Trophoblast cell (in vitro differentiated cells and primary cell): ENCODE data around the gene HMGB3.
A peak's percentile ranks its signal among the peaks of the same experiment; 100 is the strongest.
"Not testable (repeated sequence)": the region's sequence is repeated elsewhere in the genome, so short reads cannot be mapped to it uniquely, and the experiment has no call there.

Source experiments
- DNase-seq, 2 donors: peaks; one replicate each; pipeline ENCODE4 v3.0.0-alpha.2; 2016
- H2AFZ ChIP-seq: 2 replicates; pipeline ENCODE4 v1.6.1; 2013; ENCODE audit warnings: low read length, moderate library complexity, mild to moderate bottlenecking; ENCODE audit not compliant: insufficient read depth, poor library complexity
- H2AK5ac ChIP-seq: 2 replicates; pipeline ENCODE4 v1.6.1; 2013; ENCODE audit warnings: mild to moderate bottlenecking, low read length
- H2BK120ac ChIP-seq: 2 replicates; pipeline ENCODE4 v1.6.1; 2013; ENCODE audit warnings: low read length, mild to moderate bottlenecking, moderate library complexity; ENCODE audit not compliant: insufficient read depth, poor library complexity
- H2BK12ac ChIP-seq: 2 replicates; pipeline ENCODE4 v1.6.1; 2013; ENCODE audit warnings: mild to moderate bottlenecking, low read length, moderate library complexity
- H2BK5ac ChIP-seq: 2 replicates; pipeline ENCODE4 v1.6.1; 2013; ENCODE audit warnings: low read length, low read depth, moderate library complexity, mild to moderate bottlenecking; ENCODE audit not compliant: poor library complexity
- H3K14ac ChIP-seq: 2 replicates; pipeline ENCODE4 v1.6.1; 2013; ENCODE audit warnings: mild to moderate bottlenecking, low read length
- H3K18ac ChIP-seq: 2 replicates; pipeline ENCODE4 v1.6.1; 2013; ENCODE audit warnings: mild to moderate bottlenecking, low read length
- H3K23ac ChIP-seq: 2 replicates; pipeline ENCODE4 v1.6.1; 2013; ENCODE audit warnings: low read length
- H3K27ac ChIP-seq: 2 replicates; pipeline ENCODE4 v1.5.1; 2013; ENCODE audit warnings: low read depth, mild to moderate bottlenecking, inconsistent platforms, low read length, moderate library complexity
- H3K27me3 ChIP-seq: 2 replicates; pipeline ENCODE4 v1.6.1; 2013; ENCODE audit warnings: inconsistent platforms, mild to moderate bottlenecking, low read length, moderate library complexity; ENCODE audit not compliant: insufficient read depth
- H3K36me3 ChIP-seq, 2 experiments: 1 replicate in 1 of 2; 2 replicates in 1 of 2; pipeline ENCODE4 v1.6.1; 2013; ENCODE audit warnings: low read length in 2 of 2, mild to moderate bottlenecking in 2 of 2, moderate library complexity in 1 of 2; ENCODE audit not compliant: insufficient read depth in 2 of 2, control insufficient read depth in 1 of 2
- H3K4ac ChIP-seq: 2 replicates; pipeline ENCODE4 v1.6.1; 2013; ENCODE audit warnings: low read depth, mild to moderate bottlenecking, low read length, moderate library complexity
- H3K4me1 ChIP-seq, 2 experiments: 1 replicate in 1 of 2; 2 replicates in 1 of 2; pipeline ENCODE4 v1.6.1; 2013; ENCODE audit warnings: low read length in 2 of 2, mild to moderate bottlenecking in 2 of 2, moderate library complexity in 1 of 2; ENCODE audit not compliant: insufficient read depth in 2 of 2, control insufficient read depth in 1 of 2
- H3K4me2 ChIP-seq: 2 replicates; pipeline ENCODE4 v1.6.1; 2013; ENCODE audit warnings: inconsistent platforms, mild to moderate bottlenecking, low read length, moderate library complexity
- H3K4me3 ChIP-seq: 2 replicates; pipeline ENCODE4 v1.5.1; 2013; ENCODE audit warnings: mild to moderate bottlenecking, low read depth, low read length, inconsistent platforms
- H3K79me1 ChIP-seq: one replicate; pipeline ENCODE4 v1.6.1; 2013; ENCODE audit warnings: low read length
- H3K79me2 ChIP-seq: 2 replicates; pipeline ENCODE4 v1.6.1; 2013; ENCODE audit warnings: low read length, mild to moderate bottlenecking; ENCODE audit not compliant: control insufficient read depth, insufficient read depth, poor library complexity
- H3K9ac ChIP-seq: 2 replicates; pipeline ENCODE4 v1.6.1; 2013; ENCODE audit warnings: mild to moderate bottlenecking, low read length
- H3K9me3 ChIP-seq: 2 replicates; pipeline ENCODE4 v1.6.1; 2013; ENCODE audit warnings: low read depth, mild to moderate bottlenecking, control low read depth, inconsistent platforms, low read length; ENCODE audit not compliant: insufficient read depth
- H4K12ac ChIP-seq: 2 replicates; pipeline ENCODE4 v1.6.1; 2013; ENCODE audit warnings: low read depth, mild to moderate bottlenecking, low read length, moderate library complexity
- H4K8ac ChIP-seq: 2 replicates; pipeline ENCODE4 v1.6.1; 2013; ENCODE audit warnings: low read depth, mild to moderate bottlenecking, low read length, moderate library complexity
- H4K91ac ChIP-seq: one replicate; pipeline ENCODE4 v1.6.1; 2013; ENCODE audit warnings: low read depth, mild to moderate bottlenecking, low read length, moderate library complexity
- WGBS: extraction: QIAGEN DNeasy Blood & Tissue Kit; methylation state at CpG from one replicate; pipeline ENCODE4 v1.1.7; 2013; ENCODE audit warnings: missing lambda C conversion rate; ENCODE audit not compliant: insufficient read length, insufficient coverage; ENCODE audit errors: extremely low coverage; 5-methylcytosine and 5-hydroxymethylcytosine counted together

Gene HMGB3

DNA sequence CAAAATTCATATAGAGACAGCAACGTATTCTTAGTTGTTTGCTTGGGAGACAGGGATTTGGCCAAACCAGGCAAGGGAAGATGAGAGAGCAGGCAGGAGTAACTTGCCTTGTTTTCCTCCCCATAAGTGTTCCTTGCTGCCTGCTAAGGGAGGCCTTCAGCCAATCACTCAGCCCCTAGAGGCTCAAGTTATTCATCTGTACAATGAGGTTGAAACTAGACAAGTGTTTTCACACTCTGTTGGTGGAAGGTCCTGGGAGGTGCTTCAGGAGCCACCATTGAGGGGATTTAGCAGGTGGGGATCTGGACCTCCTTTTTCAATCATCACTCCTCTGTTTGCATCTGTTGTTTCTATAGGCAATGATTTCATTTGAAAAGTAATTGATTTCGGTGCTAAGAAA lies 23.6 kb upstream of the HMGB3 start:
- H2BK12ac ChIP-seq = no peak overlapping the region
- no peak overlapping the region for H2AFZ ChIP-seq
- H3K4me1 ChIP-seq = no peaks in the 10 kb centered on the region
- H3K14ac ChIP-seq = no peak overlapping the region
- H2BK120ac ChIP-seq = no peak overlapping the region
- no peak overlapping the region for H3K4me2 ChIP-seq
- no peak for DNase-seq
- no peaks in the 10 kb centered on the region for H3K27me3 ChIP-seq
- H2AK5ac ChIP-seq = no peak overlapping the region
- no peaks in the 10 kb centered on the region for H3K79me2 ChIP-seq
- no peak overlapping the region for H3K18ac ChIP-seq
- H2BK5ac ChIP-seq = no peak overlapping the region
- WGBS = no CpG with 5 or more reads among the region's 2 CpGs
- H4K8ac ChIP-seq = no peak overlapping the region
- no peaks in the 10 kb centered on the region for H3K79me1 ChIP-seq
- no peak overlapping the region for H3K4me3 ChIP-seq
- no peak overlapping the region for H4K12ac ChIP-seq
- H3K36me3 ChIP-seq = no peaks in the 10 kb centered on the region
- H3K27ac ChIP-seq = no peak overlapping the region
- H3K9ac ChIP-seq = no peak overlapping the region
- no peaks in the 10 kb centered on the region for H3K9me3 ChIP-seq
- H3K23ac ChIP-seq = no peak overlapping the region
- H4K91ac ChIP-seq = no peak overlapping the region
- H3K4ac ChIP-seq = no peak overlapping the region

DNA sequence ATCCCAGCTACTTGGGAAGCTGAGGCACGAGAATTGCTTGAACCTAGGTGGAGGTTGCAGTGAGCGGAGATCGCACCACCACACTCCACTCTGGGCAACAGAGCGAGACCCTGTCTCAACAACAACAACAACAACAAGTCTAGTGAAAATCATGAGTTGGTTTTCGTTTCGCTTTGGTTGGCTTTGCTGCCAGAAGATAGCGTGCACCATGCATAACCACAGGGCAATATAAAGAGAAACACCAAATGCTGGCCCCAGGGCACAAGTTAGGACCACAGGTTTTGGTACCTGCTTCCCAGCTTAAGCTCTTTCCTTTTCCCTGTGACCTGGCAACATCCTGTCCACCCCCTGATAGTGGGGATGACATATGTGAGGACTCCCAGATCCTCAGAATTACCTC lies 21.5 kb upstream of the HMGB3 start:
- Histone ChIP-seq H3K9me3 (no peaks in the 10 kb centered on the region), H3K27me3 (no peaks in the 10 kb centered on the region), H2BK120ac (no peak overlapping the region), H2AFZ (no peak overlapping the region), H3K18ac (no peak overlapping the region), H4K12ac (no peak overlapping the region), H2BK12ac (no peak overlapping the region), H3K4ac (no peak overlapping the region), H3K4me1 (peaks cover 0 to 3% of the 10 kb centered on the region in 2 experiments), H3K9ac (no peak overlapping the region), H2AK5ac (no peak overlapping the region), H3K27ac (no peak overlapping the region), H3K14ac (no peak overlapping the region), H4K91ac (no peak overlapping the region), H3K4me3 (no peak overlapping the region), H3K36me3 (no peaks in the 10 kb centered on the region), H3K23ac (no peak overlapping the region), H4K8ac (no peak overlapping the region), H2BK5ac (no peak overlapping the region), H3K79me2 (no peaks in the 10 kb centered on the region), H3K79me1 (no peaks in the 10 kb centered on the region), H3K4me2 (no peak overlapping the region)
- no CpG with 5 or more reads among the region's 7 CpGs for WGBS
- no peak for DNase-seq

DNA sequence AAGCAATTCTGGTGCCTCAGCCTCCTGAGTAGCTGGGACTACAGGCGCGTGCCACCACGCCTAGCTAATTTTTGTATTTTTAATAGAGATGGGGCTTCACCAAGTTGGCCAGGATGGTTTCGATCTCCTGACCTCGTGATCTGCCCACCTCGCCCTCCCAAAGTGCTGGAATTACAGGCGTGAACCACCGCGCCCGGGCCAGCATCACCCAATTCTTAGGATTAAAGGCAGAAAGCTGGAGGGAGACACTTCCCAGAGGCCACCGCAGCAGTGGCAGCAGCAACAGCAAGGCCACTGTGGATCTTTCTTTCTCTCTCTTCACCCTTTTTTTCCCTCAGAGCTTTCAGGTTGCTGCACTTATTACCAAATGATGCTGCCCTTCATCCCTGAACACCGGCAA lies 18.7 kb upstream of the HMGB3 start:
- not testable (repeated sequence) for DNase-seq, H3K27me3 ChIP-seq, H3K9ac ChIP-seq, H3K23ac ChIP-seq, H2AK5ac ChIP-seq, H3K4me2 ChIP-seq, H2BK120ac ChIP-seq, H3K4ac ChIP-seq, H3K9me3 ChIP-seq, H3K4me1 ChIP-seq, H2AFZ ChIP-seq, H3K27ac ChIP-seq, H3K4me3 ChIP-seq, H3K36me3 ChIP-seq, H3K79me1 ChIP-seq, H3K18ac ChIP-seq, H4K8ac ChIP-seq, H2BK5ac ChIP-seq, H3K14ac ChIP-seq, H4K12ac ChIP-seq, H3K79me2 ChIP-seq, H4K91ac ChIP-seq, H2BK12ac ChIP-seq
- WGBS = no CpG with 5 or more reads among the region's 12 CpGs

DNA sequence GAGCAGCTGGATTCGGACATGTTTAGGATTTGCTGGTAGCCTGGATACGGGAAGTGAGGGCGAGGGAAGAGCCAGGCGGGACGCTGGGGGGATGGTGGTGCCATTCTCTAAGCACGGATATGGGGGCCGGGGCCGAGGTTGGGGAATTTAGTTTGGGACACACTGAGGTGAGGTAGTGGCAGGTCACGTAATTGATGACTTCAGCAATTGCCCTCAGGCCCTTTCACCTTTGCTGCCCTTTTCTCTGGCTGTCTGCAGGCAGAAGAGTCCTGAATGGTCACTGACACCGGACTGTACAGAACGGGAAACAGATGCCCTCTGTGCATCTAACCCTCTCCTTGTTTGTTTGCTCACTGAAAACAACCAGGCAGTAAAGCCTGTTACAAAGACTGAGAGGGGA lies 16.9 kb upstream of the HMGB3 start:
- no CpG with 5 or more reads among the region's 11 CpGs for WGBS
- Histone ChIP-seq H2AK5ac (no peak overlapping the region), H3K18ac (no peak overlapping the region), H3K9me3 (no peaks in the 10 kb centered on the region), H3K36me3 (no peaks in the 10 kb centered on the region), H2BK5ac (no peak overlapping the region), H4K91ac (no peak overlapping the region), H2BK12ac (no peak overlapping the region), H3K4me2 (peak overlapping the region; percentile 41), H3K23ac (no peak overlapping the region), H3K4me3 (no peak overlapping the region), H3K4me1 (peaks cover 0 to 4% of the 10 kb centered on the region in 2 experiments), H3K9ac (no peak overlapping the region), H3K4ac (no peak overlapping the region), H3K27ac (no peak overlapping the region), H3K14ac (no peak overlapping the region), H3K79me2 (no peaks in the 10 kb centered on the region), H4K8ac (no peak overlapping the region), H2AFZ (no peak overlapping the region), H2BK120ac (no peak overlapping the region), H4K12ac (no peak overlapping the region), H3K27me3 (no peaks in the 10 kb centered on the region), H3K79me1 (no peaks in the 10 kb centered on the region)
- peak; percentile 92 to 93 for DNase-seq
